ENCODE results near the gene SH2D3C.

DNA sequence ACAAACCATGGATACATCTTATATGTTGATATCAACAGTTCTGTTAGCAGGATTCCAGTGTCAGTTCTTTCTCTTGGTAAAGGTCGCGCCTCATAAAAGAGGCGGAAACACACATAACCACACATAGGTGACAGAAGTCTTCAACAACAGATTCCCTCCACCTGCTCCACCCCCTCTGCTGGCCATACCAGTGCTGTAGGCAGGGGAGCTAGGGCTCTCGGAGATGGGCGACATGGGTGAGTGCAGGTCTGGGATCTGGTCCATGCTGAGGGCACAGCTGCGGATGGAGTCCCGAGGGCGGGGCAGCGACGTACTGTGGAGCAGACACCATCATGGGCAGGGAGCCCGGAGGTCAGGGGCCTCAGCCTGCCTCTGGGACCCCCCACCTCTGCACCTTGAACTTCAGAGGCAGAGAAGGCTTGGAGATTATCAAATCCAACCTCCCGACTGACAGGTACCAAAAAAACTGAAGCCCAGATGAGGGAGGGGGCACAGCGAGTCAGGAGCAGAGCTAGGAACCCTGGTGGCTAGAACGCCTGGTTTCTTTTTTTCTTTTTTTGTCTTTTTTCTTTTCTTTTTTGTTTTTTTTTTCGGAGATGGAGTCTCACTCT is 31.4 kb downstream of the SH2D3C start:
- TF ChIP-seq XRCC4 (IDR thresholded peaks at IDR 0.05; ENCODE audit: extremely low read depth, insufficient read depth, insufficient read length) (no peak), CC2D1A (IDR thresholded peaks at IDR 0.05) (no peak), MCM2 (IDR thresholded peaks at IDR 0.05; ENCODE audit: low read depth) (no peak)
- TF ChIP-seq, protein P1, sequence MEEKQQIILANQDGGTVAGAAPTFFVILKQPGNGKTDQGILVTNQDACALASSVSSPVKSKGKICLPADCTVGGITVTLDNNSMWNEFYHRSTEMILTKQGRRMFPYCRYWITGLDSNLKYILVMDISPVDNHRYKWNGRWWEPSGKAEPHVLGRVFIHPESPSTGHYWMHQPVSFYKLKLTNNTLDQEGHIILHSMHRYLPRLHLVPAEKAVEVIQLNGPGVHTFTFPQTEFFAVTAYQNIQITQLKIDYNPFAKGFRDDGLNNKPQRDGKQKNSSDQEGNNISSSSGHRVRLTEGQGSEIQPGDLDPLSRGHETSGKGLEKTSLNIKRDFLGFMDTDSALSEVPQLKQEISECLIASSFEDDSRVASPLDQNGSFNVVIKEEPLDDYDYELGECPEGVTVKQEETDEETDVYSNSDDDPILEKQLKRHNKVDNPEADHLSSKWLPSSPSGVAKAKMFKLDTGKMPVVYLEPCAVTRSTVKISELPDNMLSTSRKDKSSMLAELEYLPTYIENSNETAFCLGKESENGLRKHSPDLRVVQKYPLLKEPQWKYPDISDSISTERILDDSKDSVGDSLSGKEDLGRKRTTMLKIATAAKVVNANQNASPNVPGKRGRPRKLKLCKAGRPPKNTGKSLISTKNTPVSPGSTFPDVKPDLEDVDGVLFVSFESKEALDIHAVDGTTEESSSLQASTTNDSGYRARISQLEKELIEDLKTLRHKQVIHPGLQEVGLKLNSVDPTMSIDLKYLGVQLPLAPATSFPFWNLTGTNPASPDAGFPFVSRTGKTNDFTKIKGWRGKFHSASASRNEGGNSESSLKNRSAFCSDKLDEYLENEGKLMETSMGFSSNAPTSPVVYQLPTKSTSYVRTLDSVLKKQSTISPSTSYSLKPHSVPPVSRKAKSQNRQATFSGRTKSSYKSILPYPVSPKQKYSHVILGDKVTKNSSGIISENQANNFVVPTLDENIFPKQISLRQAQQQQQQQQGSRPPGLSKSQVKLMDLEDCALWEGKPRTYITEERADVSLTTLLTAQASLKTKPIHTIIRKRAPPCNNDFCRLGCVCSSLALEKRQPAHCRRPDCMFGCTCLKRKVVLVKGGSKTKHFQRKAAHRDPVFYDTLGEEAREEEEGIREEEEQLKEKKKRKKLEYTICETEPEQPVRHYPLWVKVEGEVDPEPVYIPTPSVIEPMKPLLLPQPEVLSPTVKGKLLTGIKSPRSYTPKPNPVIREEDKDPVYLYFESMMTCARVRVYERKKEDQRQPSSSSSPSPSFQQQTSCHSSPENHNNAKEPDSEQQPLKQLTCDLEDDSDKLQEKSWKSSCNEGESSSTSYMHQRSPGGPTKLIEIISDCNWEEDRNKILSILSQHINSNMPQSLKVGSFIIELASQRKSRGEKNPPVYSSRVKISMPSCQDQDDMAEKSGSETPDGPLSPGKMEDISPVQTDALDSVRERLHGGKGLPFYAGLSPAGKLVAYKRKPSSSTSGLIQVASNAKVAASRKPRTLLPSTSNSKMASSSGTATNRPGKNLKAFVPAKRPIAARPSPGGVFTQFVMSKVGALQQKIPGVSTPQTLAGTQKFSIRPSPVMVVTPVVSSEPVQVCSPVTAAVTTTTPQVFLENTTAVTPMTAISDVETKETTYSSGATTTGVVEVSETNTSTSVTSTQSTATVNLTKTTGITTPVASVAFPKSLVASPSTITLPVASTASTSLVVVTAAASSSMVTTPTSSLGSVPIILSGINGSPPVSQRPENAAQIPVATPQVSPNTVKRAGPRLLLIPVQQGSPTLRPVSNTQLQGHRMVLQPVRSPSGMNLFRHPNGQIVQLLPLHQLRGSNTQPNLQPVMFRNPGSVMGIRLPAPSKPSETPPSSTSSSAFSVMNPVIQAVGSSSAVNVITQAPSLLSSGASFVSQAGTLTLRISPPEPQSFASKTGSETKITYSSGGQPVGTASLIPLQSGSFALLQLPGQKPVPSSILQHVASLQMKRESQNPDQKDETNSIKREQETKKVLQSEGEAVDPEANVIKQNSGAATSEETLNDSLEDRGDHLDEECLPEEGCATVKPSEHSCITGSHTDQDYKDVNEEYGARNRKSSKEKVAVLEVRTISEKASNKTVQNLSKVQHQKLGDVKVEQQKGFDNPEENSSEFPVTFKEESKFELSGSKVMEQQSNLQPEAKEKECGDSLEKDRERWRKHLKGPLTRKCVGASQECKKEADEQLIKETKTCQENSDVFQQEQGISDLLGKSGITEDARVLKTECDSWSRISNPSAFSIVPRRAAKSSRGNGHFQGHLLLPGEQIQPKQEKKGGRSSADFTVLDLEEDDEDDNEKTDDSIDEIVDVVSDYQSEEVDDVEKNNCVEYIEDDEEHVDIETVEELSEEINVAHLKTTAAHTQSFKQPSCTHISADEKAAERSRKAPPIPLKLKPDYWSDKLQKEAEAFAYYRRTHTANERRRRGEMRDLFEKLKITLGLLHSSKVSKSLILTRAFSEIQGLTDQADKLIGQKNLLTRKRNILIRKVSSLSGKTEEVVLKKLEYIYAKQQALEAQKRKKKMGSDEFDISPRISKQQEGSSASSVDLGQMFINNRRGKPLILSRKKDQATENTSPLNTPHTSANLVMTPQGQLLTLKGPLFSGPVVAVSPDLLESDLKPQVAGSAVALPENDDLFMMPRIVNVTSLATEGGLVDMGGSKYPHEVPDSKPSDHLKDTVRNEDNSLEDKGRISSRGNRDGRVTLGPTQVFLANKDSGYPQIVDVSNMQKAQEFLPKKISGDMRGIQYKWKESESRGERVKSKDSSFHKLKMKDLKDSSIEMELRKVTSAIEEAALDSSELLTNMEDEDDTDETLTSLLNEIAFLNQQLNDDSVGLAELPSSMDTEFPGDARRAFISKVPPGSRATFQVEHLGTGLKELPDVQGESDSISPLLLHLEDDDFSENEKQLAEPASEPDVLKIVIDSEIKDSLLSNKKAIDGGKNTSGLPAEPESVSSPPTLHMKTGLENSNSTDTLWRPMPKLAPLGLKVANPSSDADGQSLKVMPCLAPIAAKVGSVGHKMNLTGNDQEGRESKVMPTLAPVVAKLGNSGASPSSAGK (IDR thresholded peaks at IDR 0.05), result no peak

Measured in K562 (cell line).